ENCODE data around the gene TMCC3. TPM values are rescaled to one million over a fixed set of nuclear protein-coding genes. Genes with fewer than 3 reads are reported as not detected.

TMCC3 gene, protein sequence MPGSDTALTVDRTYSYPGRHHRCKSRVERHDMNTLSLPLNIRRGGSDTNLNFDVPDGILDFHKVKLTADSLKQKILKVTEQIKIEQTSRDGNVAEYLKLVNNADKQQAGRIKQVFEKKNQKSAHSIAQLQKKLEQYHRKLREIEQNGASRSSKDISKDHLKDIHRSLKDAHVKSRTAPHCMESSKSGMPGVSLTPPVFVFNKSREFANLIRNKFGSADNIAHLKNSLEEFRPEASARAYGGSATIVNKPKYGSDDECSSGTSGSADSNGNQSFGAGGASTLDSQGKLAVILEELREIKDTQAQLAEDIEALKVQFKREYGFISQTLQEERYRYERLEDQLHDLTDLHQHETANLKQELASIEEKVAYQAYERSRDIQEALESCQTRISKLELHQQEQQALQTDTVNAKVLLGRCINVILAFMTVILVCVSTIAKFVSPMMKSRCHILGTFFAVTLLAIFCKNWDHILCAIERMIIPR
- total RNA-seq = 0.51 and 4.1 TPM in 2 replicates

DNA sequence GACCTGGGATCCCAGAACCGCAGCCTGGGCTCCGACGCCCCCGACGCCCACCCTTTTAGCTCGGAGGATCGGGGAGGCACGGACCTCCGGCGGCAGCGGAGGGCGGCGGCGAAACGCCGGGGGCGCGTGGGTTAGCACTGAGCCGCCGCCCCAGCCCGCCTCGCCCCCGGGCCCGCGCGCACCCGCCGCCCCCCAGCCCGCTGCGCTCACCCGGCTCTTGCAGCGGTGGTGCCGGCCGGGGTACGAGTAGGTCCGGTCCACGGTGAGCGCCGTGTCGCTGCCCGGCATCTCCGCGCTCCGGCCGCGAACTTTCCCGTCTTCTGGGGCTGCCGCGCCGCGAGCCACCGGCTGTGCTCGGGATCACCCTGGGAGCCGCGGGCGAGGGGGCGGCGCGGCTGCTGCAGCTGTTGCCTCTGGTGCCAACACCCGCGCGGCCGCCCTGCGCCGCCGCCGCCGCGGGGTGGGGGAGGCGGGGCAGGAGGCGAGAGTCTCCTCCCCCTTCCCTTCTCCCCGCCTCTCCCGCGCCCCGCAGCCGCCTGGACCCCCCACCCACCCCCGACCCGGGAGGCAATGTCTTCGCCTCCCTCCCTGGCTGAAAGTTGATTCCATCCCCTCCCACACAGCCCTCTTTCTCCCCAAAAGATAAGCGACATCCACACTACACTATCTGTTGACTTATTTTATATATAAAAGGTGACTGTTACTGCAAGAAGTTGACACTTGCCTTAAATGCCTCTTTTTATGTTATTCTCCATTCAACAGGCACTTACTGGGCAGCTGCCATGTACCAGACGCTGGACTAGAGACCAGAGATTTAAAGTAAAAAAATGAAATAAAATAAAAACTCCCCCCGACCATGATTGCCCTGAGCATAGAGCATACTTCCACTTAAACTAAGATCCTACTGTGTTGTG is at the start of gene TMCC3:
Gene TMCC3 (minus strand): TSS at position 415 of the 914 bp plus-strand sequence. CDS start 127 bp downstream, at position 288.

Other genes with a start within 250 kb of the TMCC3 start
- gene CEP83, start 190.7 kb downstream of the TMCC3 start, total RNA-seq = 3.5 and 6.2 TPM in 2 replicates

Data from pericardium fibroblast (primary cell).